Hypothalamus (tissue), 51 donors: ENCODE measurements around the gene TTR.

Source experiments
- DNase-seq, 51 donors: peaks; one replicate each; lab custom pipeline; 2025; lab: John Stamatoyannopoulos, UW

TTR gene

GRCh38 chr18:31612124-31612523, 20.4 kb downstream of the TTR start:
- no peak for DNase-seq

GRCh38 chr18:31614044-31614443, 22.4 kb downstream of the TTR start:
- DNase-seq, result no peak

DNA sequence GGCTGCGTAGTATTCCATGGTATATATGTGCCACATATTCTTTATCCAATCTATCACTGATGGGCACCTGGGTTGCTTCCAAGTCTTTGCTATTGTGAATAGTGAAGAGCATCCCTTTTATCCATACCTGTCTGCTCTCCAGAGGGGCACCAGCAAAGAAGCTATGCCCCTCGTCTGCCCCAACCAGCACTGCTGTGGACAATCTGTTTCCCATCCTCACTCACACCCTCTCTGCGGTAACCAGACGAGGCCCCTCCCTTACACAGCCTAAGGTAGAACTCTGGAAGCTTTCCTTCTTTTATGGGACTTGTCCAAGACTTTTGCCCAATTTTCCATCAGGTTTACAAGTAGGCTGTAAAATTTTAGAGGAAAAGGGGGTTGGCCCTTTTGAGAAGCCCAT, 24.9 kb downstream of the TTR start:
- DNase-seq, result no peak

DNA sequence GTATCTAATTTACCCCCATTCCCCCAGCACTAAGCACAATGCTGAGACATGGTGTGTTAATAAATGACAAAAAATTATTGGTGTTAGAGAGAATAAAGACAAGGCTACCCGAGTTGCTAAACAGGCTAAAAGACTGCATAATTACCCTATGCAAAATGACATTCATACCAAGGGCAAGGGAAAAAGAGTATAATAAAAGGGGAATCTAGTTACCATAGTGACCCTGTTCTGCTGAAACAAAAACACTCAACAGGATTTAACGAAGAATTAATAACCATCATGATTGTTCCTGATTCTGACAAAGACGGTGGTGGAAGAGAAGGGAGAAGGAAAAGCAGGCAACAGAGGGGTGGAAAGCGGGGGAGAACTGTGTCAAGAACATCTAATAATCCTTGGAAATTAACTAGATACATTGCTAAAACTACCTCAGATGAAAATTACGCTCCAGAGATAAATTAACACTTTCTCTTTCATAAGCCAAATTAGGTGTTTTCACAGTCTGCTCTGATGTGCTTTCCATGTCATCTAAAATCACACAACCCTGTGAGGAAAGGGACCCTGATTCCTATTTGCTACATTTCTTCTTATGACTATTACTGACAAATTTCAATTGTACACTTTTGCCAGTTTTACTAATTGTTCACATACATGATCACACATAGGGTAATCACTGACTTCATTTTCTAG, 25.5 kb downstream of the TTR start:
- peak in 1 of 51 donors; percentile 34 for DNase-seq

- DNase-seq, result no peak
Observed at GRCh38 chr18:31618801-31619200, 27.1 kb downstream of the TTR start.

DNA sequence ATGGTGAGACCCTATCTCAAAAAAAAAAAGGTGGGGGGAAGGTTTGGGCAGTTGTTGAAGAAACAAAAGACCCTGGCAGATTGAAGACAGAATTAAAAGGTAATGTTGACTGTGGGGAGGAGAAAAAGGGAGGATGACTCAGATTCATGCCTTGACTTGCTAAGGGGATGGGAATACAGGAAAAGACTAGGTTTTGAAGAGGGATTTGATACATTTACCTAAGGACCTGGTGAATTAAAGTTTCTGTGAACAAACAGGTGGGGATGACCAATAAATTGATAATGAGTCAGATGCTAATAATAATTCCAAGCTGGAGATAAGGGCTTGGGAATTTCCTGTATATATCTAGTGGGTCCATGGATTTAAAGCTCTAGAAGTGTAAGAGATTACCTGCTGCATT, 27.6 kb downstream of the TTR start:
- DNase-seq, result no peak

DNA sequence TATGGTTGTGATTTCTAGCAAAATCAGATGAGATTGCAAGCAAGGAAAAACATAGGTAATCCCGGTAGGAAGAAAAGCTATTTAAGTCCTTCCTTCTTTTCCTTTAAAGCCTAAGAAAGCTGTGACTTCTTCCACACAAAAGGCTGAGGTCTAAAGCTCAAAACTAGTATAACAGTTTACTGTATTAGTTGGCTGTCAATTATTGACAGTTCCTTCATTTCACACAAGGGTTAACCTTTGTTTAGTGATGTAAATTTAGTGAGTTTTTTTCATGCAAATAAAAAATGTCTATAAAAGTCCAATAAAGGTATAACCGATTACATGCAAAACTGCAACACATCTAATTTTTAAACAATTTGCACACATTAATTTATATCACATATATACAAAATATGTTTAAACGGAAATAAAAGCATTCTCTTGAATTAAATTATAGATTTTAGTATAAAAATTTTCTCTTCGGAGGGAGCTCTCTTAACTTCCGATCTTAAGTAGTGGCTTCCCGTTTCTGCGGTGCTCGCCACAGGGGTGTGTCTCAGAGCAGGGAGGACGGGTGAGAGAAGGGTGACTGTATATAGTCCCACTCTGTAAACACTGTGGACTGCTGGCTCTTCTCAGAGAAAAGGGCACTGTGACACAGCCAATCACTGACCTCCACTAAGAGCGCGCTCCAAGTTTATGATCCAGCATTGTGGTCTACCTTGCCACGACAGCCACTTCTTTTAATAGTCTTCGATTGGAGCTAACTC, 33.4 kb downstream of the TTR start:
- DNase-seq, result no peak

DNA sequence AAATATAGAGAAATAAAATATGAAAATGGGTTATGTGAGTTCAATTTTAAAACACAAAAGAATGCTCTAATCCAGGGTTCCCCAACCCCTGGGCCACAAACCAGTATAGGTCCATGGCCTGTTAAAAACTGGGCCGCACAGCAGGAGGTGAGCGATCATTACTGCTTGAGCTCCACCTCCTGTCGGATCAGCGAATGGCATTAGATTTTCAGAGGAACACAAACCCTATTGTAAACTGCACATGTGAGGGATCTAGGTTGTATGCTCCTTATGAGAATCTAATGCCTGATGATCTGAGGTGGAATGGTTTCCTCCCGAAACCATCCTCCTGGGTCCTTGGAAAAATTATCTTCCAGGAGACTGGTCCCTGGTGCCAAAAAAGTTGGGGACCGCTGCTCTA, 34.7 kb downstream of the TTR start:
- DNase-seq, result no peak

GRCh38 chr18:31630549-31630948, 38.9 kb downstream of the TTR start:
- DNase-seq, result no peak

- DNase-seq, result no peak
Observed at GRCh38 chr18:31631526-31631925, 39.8 kb downstream of the TTR start.

- DNase-seq, result no peak
Observed at GRCh38 chr18:31632356-31632755, 40.7 kb downstream of the TTR start.

DNA sequence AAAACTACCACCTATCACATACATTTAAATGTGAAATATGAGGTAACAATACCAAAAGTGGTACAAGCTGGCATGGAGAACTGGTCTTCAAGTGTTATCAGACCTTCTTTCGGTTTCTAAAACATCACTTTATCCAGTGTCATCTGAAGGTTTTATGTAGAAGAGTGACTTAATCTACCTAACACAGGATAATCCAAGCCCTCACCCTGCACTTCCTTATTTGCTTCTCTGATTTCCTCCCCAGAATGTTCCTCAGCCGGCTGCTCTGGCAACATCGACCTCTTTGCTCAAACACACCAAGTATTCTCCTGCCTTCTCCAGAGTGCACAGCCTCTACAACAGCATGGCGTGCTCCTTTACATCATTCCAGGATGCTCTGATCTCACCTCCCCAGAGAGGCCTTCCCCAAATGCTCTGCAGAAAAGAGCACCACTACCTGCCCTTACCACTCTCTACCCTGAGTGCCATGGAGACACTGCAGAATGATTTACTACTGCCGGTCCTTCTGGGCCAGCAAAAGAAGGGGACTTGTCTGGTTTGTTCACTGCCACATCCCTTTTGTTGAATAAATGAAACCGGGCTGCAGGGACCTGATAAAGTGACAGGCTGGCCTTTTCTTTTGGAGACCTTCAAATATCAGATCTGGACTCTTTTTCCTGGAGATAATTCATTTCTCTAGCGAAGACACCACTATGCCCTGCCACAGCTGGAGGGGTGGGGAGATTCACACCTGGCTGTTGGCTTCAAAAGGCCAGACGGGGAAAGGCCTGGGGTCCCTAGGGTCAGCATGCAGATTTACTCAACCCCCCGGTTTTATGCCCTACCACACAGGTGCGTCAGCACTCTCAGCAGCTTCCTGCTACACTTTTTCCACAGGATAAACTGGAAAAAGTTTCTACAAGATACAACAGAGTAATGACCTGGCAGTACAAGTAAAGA, 42.0 kb downstream of the TTR start:
- no peak for DNase-seq

DNA sequence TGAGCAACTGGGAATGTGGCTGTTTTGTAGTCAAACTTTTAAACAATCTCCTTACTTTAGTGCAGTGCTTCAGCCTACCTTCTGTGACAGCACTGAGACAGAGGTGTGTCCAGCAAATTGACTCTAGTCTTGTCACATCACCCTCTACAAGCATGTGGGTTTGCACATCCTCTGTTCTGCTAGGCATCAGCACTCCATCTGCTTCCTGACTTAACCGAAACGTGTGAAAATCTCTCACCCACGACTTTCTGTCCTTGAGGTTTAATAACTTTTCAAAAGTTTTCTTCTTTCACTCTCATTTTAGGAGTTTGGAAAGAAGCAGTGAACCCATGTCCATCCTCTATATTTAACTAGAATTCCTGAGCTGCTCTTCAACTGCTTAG, 42.6 kb downstream of the TTR start:
- DNase-seq, result no peak

DNA sequence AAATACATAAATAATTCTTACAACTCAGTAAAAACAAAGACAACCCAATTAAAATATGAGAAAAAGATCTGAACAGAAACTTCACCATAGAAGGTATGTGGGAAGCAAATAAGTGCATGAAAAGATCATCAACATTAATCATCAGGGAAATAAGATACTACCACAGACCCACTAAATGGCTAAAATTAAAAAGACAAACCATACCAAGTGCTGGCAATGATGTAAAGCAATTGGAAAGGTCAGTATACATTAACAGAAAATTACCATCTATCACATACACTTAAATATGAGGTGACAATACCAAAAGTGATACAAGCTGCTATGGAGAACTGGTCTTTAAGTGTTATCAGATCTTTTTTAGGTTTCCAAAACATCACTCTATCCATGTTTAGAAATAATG, 44.7 kb downstream of the TTR start:
- no peak for DNase-seq

GRCh38 chr18:31637445-31637844, 45.8 kb downstream of the TTR start:
- DNase-seq, result no peak

GRCh38 chr18:31643003-31643402, 51.3 kb downstream of the TTR start:
- DNase-seq, result no peak

- no peak for DNase-seq
Observed at GRCh38 chr18:31645411-31645810, 53.7 kb downstream of the TTR start.

GRCh38 chr18:31646332-31647126, 54.9 kb downstream of the TTR start:
- DNase-seq, result no peak

- DNase-seq, result no peak
Observed at GRCh38 chr18:31647127-31647753, 55.6 kb downstream of the TTR start.
